NOMO-1 (cell line): ENCODE data around the gene KLHDC4.
"Not testable (repeated sequence)": the region's sequence is repeated elsewhere in the genome, so short reads cannot be mapped to it uniquely, and the experiment has no call there.

Experiments used
- DNase-seq, 2 experiments: peaks; one replicate each; lab custom pipeline; 2025; ENCODE audit not compliant: unreplicated experiment in 2 of 2; lab: John Stamatoyannopoulos, UW

Gene KLHDC4

DNA sequence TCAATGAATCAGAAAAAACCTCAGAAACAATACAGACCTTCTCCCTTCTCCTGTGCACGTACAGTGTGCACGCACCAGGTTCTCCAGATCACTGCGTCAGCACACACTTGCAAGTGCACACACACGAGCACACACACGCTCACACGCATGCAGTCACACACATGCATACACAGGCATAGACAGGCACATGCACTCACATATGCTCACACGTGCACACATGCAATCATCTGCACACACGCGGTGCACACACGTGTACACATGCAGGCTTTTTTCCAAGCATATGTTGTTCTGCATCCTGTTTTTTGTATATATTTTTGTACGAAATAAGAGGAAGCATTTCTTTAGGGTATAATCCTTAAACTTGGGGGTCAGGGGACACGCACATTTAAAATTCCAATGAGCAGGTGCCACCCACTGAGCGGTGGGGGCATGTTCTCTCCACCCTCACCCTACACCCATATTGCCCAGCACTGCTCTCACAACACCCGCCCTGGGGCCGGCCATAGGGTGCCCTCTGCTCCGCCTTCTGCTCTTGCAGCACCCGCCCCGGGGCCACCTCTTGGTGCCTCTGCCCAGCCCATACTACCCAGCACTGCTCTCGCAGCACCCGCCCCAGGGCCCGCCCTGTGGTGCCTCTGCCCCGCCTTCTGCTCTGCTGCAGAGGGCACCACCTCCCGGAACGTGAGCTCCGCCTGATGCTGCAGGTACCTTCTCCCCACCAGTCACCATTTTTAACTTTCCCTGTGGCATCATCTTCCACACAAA, 20.9 kb downstream of the KLHDC4 start:
- no peak for DNase-seq

DNA sequence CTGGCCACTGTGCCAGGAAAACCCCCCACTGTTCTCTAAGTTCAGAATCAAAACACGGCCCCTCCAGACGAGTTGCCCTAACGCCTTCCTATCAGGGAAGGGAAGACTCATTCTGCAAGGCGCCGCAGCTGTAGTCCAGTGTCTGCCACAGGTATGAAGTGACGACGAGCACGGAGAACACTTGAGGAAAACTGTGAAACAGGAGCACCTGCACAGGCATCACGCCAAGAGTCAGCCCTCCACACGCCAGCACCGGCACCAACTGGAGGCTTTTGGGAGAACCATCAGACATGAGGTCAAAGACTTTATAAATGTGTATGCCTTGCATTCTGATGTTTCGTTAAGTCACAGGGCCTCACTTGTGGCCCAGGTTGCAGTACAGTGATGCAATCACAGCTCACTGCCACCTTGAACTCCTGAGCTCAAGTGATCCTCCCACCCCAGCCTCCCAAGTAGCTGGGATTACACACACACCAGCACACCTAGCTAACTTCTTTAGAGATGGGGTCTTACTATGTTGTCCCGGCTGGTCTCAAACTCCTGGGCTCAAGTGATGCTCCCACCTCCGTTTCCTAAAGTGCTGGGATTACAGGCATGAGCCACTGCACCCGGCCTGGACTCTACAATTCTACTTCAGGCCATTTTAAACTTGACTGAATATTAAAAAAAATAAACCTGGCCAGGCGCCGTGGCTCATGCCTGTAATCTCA, 22.9 kb downstream of the KLHDC4 start:
- DNase-seq: no peak

DNA sequence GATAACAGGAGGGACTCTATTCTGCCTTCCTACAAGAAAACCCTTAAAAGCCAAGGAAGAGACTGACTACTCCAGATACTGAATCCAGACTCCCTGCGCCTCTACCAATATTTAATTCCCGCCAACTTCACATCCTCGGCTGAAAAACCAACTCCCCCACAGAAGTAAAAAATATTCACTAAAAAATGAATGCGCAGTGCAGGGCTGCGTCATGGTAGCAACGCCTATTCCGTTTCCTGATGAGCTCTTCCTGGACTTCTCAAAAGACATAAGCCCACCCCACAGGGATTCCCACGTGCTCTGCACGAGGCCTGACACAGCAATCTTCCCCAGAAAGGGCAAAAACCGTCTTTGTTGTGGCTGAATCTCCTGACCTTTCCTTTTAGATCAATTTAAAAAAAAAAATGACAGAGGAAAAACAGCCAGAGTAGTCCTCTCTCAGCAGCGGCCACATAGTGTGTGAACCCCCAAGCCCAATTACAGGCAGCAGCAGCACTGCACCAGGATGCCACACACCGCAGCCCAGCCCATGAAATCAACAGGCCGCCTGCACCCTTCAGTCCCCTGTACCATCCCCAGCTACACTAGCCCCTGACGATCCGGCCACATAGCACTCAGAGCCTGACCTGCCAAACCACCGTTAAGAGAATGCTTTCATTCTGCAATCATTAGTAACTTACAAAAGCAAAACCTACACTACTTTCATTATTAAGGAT, 23.9 kb downstream of the KLHDC4 start:
- no peak for DNase-seq

DNA sequence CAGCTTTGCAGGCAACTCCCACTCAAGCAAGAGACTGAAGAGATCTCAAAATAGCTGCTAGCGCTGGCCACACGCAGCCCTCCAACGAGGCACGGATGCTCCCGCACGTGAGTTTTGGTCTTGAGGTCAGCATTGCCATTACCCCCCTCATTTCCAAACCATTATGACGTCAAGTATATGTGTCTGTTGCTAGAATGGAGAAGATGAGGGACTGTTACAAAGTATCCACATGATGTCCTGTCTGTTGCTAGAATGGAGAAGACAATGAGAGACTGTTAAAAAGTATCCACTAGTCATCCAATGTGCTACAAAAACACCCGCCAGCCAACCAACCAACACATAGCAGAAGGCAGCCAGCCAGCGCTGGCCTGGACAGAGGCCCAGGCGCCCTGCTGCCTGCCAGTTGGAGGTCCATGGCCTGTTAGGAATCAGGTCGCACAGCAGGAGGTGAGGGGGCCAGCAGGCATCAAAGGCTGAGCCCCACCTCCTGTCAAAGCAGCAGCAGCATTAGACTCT, 24.8 kb downstream of the KLHDC4 start:
- DNase-seq: no peak

DNA sequence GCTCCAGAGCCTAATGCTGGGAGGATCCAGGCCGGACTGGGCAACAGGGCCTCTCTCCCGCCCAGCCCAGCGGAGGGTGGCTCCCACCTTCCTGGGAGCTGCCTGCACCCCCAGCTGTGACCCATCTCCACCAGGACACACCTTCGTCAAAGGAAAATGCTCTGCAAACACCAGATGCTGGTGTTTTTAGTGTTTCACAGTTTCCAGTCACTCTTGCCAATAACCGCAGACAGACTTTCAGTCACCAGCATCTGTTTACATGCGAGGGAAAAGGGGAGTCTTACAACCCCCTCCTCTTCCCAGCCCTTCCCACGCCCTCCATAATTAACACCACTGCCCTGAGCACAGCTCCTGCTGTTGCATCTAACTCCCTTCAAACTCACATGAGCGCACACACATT, 25.3 kb downstream of the KLHDC4 start:
- no peak for DNase-seq

DNA sequence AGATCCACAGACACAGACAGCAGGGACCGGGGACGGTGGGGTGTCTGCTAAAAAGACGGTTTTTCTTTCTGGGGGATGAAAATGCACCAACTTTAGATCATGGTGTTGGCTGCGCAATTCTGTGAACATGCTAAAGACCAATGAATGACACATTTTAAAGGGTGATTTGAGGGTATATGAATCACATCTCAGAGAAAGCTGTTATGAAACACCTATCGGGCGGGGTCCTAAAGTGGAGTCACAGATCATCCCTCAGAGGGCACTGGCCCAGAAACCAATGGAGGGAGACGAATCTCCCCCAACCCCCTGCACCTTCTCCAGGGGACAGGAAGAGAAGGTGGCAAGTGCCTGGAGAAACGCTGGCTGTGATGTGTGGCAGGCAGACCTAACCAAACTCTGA, 26.0 kb downstream of the KLHDC4 start:
- no peak for DNase-seq

DNA sequence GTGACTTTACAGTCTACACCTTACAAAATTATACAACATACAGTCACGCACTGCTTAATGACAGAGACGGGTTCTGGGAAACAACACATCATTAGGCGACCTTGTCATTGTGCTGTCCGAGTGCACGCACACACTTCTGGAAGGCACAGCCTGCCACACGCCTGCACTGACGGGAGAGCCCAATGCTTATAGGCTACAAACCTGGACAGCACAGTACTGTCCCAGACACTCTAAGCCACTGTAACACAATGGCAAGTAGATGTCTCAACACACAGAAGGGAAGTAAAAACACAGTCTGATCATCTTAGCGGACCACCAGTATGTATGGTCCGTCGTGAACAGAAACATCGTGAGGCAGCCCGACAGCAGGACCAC, 29.8 kb downstream of the KLHDC4 start:
- no peak for DNase-seq

DNA sequence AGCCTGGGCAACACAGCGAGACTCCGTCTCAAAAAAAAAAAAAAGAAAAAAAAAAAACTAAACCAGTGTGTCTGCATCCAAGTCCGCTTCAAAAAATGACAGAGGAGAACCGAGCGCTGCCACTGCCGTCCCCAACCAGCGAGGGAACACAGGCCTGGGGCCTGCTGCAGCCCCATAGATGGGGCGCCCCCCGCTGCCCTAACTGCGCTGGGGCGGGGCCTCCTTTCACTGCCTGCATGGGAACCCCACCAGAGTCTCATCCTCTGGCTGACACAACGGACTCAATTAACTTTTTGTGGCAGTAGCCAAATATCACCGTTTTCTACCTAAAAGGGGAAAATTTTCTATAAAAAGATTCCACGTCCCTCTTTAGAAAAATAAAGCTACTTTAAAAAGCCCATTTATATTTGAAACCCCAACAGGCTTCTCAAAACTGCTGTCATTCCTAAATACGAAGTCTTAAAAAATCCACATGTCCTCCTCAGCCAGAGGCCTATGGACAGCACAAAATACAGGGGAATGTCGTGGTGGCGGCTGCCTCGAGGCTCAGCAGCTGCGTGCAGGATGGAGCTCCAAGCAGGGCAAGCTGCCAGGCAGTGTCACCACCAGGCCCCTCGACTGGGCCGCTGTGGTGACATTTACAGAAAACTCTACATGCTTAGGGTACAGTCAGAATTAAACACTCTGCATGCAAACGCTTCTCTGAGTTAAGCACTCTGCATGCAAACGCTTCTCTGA, 30.3 kb downstream of the KLHDC4 start:
- no peak for DNase-seq

DNA sequence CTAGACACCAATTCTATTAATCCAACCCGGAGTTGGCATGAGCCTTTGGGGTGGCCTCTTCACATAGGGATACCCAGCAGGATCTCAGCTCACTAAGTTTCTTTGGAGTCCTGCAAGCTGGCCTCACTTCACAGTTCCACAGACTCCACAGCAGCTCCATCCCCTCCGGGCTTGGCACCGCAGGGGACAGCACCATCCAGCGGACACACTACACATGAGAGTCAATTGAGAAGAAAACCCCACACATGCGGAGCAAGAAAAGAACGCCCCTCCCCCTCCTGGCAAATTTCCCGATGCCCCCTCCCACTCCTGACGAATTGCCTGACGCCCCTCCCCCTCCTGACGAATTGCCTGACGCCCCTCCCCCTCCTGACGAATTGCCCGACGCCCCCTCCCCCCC, 31.1 kb downstream of the KLHDC4 start:
- DNase-seq: no peak

DNA sequence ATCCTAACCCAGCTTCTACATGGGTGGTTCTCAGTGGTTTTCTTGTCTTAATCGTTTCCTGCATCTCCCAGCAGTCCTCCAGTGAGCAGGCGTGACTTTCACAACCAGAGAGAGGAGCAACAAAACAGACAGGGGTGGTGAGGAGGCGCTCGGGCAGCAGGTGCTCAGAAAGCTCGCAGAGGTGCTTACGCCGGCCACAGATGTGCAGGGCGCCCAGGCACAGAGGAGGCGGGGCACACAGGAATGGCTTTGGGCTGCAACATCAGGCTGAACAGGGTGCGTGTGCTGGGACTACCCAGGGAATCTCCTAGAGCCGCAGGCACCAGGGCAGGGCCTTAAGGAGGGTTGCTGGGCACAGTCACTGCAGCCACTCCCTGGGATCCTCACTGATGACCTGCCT, 32.6 kb downstream of the KLHDC4 start:
- no peak for DNase-seq

DNA sequence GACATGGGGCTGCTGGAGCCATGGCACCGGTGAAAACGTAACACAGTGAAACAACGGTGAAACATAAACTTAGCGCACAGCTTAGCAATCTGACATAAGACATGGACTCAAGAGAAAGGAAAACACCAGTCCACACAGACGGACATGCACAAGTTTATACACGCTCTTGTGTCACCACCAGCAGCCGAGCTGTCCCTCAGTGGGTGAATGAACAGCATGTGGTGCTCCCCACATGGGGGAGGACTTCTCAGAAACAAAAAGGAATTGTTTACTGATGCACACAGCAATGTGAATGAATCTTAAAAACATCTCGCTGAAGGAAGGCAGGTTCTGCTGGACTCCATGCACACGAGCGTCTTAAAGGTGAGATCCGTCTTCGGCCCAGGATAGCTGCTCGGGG, 34.2 kb downstream of the KLHDC4 start:
- no peak for DNase-seq

DNA sequence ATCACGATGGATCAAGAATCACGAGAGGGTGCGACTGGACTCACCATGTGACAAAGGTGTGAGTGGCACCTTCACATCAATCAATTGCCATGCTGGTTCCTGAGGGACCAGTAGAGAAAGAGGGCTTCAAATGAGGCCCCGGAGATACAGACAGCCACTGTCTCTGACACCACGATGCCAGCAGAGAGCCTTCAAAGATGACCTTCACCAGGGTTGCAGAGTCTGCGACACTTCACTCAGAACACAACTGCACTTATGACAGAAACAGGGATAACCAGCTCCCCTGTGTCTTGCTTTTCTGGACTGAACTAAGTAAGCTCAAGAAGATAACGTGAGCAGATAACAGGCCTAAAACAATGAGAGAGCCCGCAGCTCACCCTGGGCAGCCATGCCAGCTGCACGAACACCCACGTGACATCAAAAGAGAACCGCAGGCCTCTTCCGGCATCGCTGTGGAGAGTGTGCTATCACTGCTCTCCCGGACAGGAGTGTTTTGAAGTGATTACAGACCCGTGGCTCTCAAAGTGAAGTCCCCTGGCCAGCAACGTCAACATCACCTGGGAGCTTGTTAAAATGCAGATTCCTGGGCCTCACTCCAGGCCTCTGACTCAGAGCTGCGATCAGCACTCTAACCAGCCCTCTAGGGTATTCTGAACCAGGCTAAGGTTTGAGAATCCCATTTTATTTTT, 36.4 kb downstream of the KLHDC4 start:
- no peak for DNase-seq

DNA sequence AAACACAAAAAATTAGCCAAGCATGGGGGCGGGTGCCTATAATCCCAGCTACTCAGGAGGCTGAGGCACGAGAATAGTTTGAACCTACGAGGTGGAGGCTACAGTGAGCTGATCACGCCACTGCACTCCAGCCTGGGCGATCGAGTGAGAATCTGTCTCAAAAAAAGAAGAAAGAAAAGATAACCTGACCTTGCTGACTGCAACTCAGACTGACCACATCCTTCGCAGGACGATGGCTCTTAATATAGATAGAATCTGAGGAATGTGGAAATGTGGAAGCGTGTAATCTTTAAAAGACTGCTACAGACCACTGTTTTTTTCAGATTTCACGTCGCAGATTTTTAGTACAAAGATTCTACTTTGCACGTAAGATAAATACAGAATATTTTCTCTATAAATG, 37.8 kb downstream of the KLHDC4 start:
- DNase-seq: no peak

DNA sequence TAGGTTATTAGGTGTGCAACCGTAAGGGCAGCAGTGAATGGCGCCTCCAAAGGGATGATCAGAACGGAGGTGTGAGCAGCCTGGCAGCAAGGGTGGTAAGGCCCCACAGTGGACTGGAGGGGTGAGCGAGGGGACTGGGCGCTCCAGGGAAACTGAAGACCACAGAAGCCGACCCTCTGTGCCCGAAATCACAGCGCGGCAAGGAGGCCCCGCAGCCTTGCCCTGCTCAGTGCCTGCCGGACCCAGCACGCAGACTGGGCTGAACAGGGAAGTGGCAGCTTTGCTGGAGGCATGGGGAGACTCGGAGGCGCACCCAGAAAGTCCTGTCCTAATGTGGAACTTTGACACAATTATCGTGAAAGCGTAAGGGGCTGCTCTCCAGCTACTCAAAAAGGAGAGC, 38.4 kb downstream of the KLHDC4 start:
- no peak for DNase-seq

DNA sequence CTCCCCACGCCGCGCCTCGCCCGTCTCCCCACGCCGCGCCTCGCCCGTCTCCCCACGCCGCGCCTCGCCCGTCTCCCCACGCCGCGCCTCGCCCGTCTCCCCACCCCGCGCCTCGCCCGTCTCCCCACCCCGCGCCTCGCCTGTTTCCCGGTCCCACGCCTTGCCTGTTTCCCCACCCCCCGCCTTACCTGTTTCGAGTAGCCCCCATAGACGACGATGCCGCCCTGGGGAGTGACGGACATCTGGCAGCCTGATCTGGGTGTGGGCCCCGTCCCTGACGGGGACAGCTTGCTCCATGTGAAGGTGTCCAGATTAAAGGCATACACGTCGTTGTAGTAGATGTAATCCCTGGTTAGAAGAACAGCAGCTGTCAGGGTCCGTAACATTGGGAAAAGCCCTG, 39.2 kb downstream of the KLHDC4 start:
- not testable (repeated sequence) for DNase-seq

DNA sequence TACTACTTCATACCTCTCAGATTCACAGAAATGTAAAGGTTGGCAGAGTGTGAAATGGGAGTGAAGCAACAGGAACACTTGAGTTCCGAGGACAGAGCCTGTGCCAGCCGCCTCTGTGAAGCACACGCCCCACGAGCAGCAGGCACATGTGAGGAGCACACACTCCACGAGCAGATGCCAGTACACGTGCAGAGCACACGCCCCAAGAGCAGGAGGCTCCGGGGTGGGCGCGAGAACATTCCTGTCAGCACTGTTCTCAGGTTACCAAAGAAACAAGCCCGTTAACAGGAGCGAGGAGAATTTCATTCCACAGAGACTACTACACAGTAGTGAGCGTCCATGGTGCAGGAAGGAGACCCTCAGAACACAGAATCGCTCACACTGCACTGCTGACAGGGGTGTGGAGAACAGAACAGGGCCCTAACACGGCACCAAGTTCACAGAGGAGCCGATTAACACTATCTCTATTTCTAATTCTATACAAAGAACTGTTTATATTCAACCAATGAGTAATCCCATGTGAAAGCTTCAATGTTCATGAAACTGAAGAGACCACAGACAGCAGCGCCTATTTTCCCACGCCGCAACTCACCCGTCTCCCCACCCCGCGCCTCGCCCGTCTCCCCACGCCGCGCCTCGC, 40.1 kb downstream of the KLHDC4 start:
- no peak for DNase-seq

DNA sequence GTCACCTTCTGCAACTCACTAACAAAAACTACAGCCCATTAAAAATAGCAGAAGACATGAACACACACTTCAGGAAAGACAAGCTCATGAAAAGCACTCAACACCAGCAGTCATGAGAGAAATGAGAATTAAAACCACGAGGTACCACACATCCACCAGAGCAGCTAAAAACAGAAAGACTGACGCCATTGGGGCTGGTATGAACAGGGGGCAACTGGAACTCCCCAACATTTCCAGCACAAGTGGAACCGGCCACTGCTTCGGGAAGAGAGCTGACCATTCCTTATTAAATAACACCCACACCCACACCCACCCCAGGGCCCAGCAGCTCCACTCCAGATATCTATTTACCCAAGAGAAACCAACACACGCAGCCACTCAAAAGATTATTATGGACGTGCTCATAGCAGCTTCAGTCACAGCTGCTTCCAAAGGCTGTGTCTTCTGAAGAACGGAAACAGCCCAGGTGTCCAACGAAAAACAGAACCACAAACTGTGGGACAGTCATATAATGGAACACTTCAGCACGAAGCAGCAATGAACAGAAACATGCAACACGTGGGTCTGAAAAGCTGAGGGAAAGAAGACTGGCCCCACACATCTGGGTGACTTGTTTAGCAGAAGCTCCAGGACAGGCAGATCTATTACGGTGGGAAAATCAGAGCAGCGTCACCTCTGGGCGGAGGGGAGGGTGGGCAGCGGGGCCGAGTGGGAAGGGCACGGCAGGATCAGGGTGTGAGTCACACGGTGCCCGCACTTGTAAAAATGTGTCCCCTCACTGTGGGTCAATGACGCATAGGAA, 41.1 kb downstream of the KLHDC4 start:
- DNase-seq: no peak

DNA sequence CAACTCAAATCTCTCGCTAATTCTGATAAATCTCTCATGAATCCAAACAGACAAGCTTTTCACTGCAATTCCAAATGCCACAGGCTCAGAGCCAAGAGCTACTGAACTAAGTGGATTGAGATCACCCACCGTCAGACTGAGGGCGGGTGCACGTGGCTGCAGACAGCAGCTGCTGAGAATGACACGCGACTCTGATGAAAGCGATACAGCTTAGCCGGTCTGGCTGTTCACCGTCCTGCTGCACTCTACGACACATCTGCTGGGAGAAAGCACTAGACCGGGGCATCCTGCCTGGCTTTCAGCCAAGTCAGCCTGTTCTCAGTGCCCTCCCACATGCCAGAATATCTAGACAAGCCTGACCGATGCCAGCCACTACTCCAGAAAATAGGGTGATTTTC, 42.6 kb downstream of the KLHDC4 start:
- no peak for DNase-seq

DNA sequence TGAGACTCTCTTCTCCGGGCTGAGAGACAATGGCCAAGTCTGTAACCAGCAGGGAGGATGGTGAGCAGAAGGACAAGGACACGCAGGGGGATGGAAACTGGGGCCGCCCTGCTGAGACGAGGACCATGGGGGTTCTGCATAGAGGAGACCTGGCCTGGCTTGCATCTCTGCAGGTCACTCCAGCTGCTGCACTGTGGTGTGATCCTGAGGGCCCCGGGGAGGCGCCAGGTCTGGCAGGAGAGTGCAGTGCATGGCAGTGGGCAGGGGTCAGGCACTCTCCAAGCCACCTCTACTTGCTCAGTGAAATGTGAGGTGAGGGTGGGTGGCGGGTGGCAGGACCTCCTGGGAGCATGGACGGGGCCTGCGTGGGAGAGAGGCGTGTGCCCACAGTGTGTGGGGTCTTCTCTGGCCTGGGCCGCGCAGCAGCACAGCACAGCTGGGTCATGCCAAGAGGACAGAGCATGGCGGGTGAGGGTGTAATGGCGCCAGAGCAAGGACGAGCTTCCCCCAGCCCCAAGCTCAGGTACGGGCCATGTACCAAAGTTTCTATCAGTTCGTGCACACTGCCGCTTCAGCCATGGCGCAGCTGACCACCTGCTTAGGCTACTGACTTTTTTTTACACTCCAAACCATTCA, 43.1 kb downstream of the KLHDC4 start:
- no peak for DNase-seq
